Measurements from ENCODE around the gene PSMB10.

DNA sequence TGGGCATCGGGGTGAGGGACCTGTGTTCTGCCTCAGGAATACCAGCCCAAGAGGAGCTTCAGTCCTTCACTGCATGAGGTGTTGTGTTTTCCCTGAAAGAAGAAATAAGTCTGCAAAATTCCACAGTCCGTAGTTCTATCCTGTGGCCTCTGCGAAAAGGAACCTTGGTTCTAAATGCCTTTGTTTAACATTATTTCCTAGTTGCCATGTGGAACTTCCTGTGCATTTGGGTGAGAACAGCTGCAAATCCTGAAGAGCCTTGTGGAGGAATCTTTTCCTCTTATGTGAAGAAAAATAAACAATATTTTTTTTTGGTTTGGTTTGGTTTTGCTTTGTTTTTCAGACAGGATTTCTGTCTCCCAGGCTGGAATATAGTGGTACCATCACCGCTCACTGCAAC, 33.8 kb downstream of the PSMB10 start:
- TF ChIP-seq, protein P1, sequence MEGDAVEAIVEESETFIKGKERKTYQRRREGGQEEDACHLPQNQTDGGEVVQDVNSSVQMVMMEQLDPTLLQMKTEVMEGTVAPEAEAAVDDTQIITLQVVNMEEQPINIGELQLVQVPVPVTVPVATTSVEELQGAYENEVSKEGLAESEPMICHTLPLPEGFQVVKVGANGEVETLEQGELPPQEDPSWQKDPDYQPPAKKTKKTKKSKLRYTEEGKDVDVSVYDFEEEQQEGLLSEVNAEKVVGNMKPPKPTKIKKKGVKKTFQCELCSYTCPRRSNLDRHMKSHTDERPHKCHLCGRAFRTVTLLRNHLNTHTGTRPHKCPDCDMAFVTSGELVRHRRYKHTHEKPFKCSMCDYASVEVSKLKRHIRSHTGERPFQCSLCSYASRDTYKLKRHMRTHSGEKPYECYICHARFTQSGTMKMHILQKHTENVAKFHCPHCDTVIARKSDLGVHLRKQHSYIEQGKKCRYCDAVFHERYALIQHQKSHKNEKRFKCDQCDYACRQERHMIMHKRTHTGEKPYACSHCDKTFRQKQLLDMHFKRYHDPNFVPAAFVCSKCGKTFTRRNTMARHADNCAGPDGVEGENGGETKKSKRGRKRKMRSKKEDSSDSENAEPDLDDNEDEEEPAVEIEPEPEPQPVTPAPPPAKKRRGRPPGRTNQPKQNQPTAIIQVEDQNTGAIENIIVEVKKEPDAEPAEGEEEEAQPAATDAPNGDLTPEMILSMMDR (IDR thresholded peaks at IDR 0.05): no peak
- TF ChIP-seq POLR2AphosphoS5 (IDR thresholded peaks at IDR 0.05) (no peak), POLR2A (IDR thresholded peaks at IDR 0.05) (no peak)
